ENCODE data around the gene XBP1. TPM values are rescaled to one million over a fixed set of nuclear protein-coding genes. Genes with fewer than 3 reads are reported as not detected.
A peak's percentile ranks its signal among the peaks of the same experiment; 100 is the strongest.

The XBP1 gene
- total and polyA plus RNA-seq, 2 of the 13 experiments (the other 11 are each of a cell fraction or from before 2014, with no cell fraction given) = 416 to 427 TPM

DNA sequence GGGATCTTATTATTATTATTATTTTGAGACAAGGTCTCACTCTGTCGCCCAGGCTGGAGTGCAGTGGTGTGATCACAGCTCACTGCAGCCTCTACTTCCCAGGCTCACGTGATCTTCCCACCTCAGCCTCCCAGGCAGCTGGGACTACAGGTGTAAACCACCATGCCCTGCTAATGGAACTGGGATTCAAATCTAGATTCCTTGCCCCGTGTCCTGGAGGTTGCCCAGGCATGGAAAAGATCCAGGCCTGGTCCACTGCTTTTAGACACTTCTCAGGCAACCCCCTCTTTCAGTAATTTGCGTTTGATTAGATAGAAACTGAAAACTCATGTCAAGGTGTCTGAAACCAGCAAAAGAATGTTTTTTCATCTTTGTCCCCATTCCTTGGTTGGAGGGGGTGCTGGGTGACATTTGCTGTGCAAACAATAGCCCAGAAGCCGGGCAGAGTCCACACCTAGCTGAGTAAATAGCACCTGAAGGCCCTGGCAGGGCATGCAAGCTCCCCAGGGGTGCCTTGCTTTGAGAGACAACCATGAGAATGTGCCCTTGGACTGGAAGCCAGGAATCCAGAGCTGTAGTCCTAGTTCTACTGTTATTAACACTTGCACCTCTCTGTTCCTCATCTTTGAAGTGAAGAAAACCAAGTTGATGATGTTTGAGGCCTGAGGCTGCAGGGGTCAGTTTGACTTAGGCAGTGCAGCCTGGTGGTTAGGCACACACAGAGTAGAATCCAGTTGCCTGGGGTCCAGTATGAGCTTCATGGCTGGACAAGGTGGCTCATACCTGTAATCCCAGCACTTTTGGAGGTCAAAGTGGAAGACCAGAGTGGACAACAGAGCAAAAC is 19.1 kb upstream of the XBP1 start (continued):
- no peak for TF ChIP-seq ZNF577 (CRISPR knock-in tag; IDR thresholded peaks at IDR 0.05; ENCODE audit: borderline replicate concordance, low read depth)
- TF ChIP-seq, protein P1, sequence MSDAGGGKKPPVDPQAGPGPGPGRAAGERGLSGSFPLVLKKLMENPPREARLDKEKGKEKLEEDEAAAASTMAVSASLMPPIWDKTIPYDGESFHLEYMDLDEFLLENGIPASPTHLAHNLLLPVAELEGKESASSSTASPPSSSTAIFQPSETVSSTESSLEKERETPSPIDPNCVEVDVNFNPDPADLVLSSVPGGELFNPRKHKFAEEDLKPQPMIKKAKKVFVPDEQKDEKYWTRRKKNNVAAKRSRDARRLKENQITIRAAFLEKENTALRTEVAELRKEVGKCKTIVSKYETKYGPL (CRISPR knock-in tag; IDR thresholded peaks at IDR 0.05) = no peak
- TF ChIP-seq SPEN (CRISPR knock-in tag; IDR thresholded peaks at IDR 0.05; ENCODE audit: low read depth) = 0 out of 2 replicates have a peak, but pooled peaks have one; percentile 50
- peak; percentile 83; the same call in 1 of the 2 replicates for TF ChIP-seq CHD4 (IDR thresholded peaks at IDR 0.05; ENCODE audit: borderline replicate concordance, low read length)
- TF ChIP-seq, protein P2, sequence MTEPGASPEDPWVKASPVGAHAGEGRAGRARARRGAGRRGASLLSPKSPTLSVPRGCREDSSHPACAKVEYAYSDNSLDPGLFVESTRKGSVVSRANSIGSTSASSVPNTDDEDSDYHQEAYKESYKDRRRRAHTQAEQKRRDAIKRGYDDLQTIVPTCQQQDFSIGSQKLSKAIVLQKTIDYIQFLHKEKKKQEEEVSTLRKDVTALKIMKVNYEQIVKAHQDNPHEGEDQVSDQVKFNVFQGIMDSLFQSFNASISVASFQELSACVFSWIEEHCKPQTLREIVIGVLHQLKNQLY (CRISPR knock-in tag; IDR thresholded peaks at IDR 0.05) = 0 out of 2 replicates have a peak, but pooled peaks have one; percentile 26
- TF ChIP-seq, protein P3, sequence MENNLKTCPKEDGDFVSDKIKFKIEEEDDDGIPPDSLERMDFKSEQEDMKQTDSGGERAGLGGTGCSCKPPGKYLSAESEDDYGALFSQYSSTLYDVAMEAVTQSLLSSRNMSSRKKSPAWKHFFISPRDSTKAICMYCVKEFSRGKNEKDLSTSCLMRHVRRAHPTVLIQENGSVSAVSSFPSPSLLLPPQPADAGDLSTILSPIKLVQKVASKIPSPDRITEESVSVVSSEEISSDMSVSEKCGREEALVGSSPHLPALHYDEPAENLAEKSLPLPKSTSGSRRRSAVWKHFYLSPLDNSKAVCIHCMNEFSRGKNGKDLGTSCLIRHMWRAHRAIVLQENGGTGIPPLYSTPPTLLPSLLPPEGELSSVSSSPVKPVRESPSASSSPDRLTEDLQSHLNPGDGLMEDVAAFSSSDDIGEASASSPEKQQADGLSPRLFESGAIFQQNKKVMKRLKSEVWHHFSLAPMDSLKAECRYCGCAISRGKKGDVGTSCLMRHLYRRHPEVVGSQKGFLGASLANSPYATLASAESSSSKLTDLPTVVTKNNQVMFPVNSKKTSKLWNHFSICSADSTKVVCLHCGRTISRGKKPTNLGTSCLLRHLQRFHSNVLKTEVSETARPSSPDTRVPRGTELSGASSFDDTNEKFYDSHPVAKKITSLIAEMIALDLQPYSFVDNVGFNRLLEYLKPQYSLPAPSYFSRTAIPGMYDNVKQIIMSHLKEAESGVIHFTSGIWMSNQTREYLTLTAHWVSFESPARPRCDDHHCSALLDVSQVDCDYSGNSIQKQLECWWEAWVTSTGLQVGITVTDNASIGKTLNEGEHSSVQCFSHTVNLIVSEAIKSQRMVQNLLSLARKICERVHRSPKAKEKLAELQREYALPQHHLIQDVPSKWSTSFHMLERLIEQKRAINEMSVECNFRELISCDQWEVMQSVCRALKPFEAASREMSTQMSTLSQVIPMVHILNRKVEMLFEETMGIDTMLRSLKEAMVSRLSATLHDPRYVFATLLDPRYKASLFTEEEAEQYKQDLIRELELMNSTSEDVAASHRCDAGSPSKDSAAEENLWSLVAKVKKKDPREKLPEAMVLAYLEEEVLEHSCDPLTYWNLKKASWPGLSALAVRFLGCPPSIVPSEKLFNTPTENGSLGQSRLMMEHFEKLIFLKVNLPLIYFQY (CRISPR knock-in tag; IDR thresholded peaks at IDR 0.05; ENCODE audit: borderline replicate concordance) = peak; percentile 31; the same call in 1 of the 2 replicates
- no peak for TF ChIP-seq GLMP (CRISPR knock-in tag; IDR thresholded peaks at IDR 0.05; ENCODE audit: borderline replicate concordance)
- TF ChIP-seq ZNF747 (CRISPR knock-in tag; IDR thresholded peaks at IDR 0.05; ENCODE audit: borderline replicate concordance) = peak; percentile 47; the same call in 1 of the 2 replicates
- TF ChIP-seq NR2F6 (IDR thresholded peaks at IDR 0.05) = peak; percentile 80
- peak; percentile 47; the same call in 1 of the 2 replicates for TF ChIP-seq NR2F6 (CRISPR knock-in tag; IDR thresholded peaks at IDR 0.05)
- TF ChIP-seq RCOR2 (CRISPR knock-in tag; IDR thresholded peaks at IDR 0.05) = peak; percentile 90
- TF ChIP-seq KLF9 (CRISPR knock-in tag; IDR thresholded peaks at IDR 0.05; ENCODE audit: low read depth) = no peak
- peak; percentile 37; the same call in 1 of the 2 replicates for TF ChIP-seq PHF8 (CRISPR knock-in tag; IDR thresholded peaks at IDR 0.05)
- TF ChIP-seq ZNF136 (CRISPR knock-in tag; IDR thresholded peaks at IDR 0.05; ENCODE audit: low read depth) = 0 out of 2 replicates have a peak, but pooled peaks have one; percentile 33
- TF ChIP-seq, protein P4, sequence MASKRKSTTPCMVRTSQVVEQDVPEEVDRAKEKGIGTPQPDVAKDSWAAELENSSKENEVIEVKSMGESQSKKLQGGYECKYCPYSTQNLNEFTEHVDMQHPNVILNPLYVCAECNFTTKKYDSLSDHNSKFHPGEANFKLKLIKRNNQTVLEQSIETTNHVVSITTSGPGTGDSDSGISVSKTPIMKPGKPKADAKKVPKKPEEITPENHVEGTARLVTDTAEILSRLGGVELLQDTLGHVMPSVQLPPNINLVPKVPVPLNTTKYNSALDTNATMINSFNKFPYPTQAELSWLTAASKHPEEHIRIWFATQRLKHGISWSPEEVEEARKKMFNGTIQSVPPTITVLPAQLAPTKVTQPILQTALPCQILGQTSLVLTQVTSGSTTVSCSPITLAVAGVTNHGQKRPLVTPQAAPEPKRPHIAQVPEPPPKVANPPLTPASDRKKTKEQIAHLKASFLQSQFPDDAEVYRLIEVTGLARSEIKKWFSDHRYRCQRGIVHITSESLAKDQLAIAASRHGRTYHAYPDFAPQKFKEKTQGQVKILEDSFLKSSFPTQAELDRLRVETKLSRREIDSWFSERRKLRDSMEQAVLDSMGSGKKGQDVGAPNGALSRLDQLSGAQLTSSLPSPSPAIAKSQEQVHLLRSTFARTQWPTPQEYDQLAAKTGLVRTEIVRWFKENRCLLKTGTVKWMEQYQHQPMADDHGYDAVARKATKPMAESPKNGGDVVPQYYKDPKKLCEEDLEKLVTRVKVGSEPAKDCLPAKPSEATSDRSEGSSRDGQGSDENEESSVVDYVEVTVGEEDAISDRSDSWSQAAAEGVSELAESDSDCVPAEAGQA (IDR thresholded peaks at IDR 0.05; ENCODE audit: low read depth) = 0 out of 2 replicates have a peak, but pooled peaks have one; percentile 24
- TF ChIP-seq, protein P4 (CRISPR knock-in tag; IDR thresholded peaks at IDR 0.05; ENCODE audit: borderline replicate concordance) = no peak

Data from HepG2 (cell line).